ENCODE data around the gene ITPRIPL2. TPM values are rescaled to one million over a fixed set of nuclear protein-coding genes. Genes with fewer than 3 reads are reported as not detected.

The ITPRIPL2 gene
- total RNA-seq, 1 experiment from 2014 or later, result 67.9 TPM

DNA sequence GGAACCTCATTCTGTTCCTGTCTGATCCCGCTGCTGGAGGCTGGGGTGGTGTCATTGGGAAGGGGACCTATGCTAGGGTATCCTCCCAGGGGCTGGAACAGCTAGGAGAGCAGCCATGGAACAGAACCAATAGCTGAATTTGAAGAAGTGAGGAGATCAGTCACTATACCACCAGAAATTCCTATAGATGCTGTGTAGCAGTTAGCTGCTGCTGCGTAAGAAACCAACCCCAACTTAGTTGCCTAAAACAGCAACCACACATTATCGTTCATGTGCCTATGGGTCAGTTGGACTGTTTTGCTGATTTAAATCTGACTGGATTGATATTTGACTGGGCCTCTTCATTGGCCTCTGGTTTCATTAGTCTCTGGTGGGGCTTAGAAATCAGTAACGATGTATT lies 33.9 kb downstream of the ITPRIPL2 start:
- H3K4me2 ChIP-seq (ENCODE audit: low read length), result no peak overlapping the region
- intact Hi-C loops (cut with micrococcal nuclease), result no loop called here
- POLR2A ChIA-PET, result no interaction called here

More for the DNA sequence above, 33.9 kb downstream of the ITPRIPL2 start:
- Histone ChIP-seq H2AFZ (ENCODE audit: low read depth, low read length, poor library complexity, severe bottlenecking) (no peak overlapping the region), H3K9ac (ENCODE audit: low read length) (no peak overlapping the region), H3K9me2 (ENCODE audit: insufficient read depth) (no peaks in the 10 kb centered on the region), H3K4me3 (replicated peaks in 1 of 2; ENCODE audit: low read depth in 1 of 2, low read length in 2 of 2) (no peak overlapping the region), H3K79me2 (ENCODE audit: insufficient read depth, low read length) (no peaks in the 10 kb centered on the region), H3K4me1 (ENCODE audit: control insufficient read depth in 1 of 2, insufficient read depth in 2 of 2, low read length in 2 of 2) (no peaks in the 10 kb centered on the region), H3K27ac (ENCODE audit: low read depth, low read length) (no peak overlapping the region), H3K27me3 (ENCODE audit: insufficient read depth, low read length) (no peaks in the 10 kb centered on the region), H4K20me1 (ENCODE audit: insufficient read depth) (no peaks in the 10 kb centered on the region), H3K9me3 (ENCODE audit: control insufficient read depth in 1 of 2, insufficient read depth in 1 of 2, low read depth in 1 of 2, low read length in 2 of 2) (no peaks in the 10 kb centered on the region), H3K36me3 (ENCODE audit: control insufficient read depth in 1 of 2, insufficient read depth in 2 of 2, low read length in 2 of 2) (no peaks in the 10 kb centered on the region)
- ChIA-PET RAD21 (ENCODE audit: low non-redundant PET in 1 of 2, low total read pairs in 2 of 2, uncharacterized antibody in 2 of 2, unreplicated experiment in 2 of 2) (no interaction called here), CTCF (no interaction called here)
- ATAC-seq, result no peak
- no peak for DNase-seq (ENCODE audit: low read depth, low spot score)
- TF ChIP-seq SP1 (IDR thresholded peaks at IDR 0.05; ENCODE audit: low read depth), result no peak
- no peak for TF ChIP-seq SRF (IDR thresholded peaks at IDR 0.05; ENCODE audit: low read depth)
- TF ChIP-seq ZFX (IDR thresholded peaks at IDR 0.05), result no peak
- no peak for TF ChIP-seq EGR1 (IDR thresholded peaks at IDR 0.05; ENCODE audit: low read depth)
- TF ChIP-seq CBX3 (IDR thresholded peaks at IDR 0.05; ENCODE audit: low read depth), result no peak
- TF ChIP-seq YY1 (IDR thresholded peaks at IDR 0.05; ENCODE audit: extremely low read depth, insufficient replicate concordance, low read depth, low read length), result no peak
- TF ChIP-seq, protein P1, sequence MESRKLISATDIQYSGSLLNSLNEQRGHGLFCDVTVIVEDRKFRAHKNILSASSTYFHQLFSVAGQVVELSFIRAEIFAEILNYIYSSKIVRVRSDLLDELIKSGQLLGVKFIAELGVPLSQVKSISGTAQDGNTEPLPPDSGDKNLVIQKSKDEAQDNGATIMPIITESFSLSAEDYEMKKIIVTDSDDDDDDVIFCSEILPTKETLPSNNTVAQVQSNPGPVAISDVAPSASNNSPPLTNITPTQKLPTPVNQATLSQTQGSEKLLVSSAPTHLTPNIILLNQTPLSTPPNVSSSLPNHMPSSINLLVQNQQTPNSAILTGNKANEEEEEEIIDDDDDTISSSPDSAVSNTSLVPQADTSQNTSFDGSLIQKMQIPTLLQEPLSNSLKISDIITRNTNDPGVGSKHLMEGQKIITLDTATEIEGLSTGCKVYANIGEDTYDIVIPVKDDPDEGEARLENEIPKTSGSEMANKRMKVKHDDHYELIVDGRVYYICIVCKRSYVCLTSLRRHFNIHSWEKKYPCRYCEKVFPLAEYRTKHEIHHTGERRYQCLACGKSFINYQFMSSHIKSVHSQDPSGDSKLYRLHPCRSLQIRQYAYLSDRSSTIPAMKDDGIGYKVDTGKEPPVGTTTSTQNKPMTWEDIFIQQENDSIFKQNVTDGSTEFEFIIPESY (IDR thresholded peaks at IDR 0.05; ENCODE audit: extremely low read depth, insufficient replicate concordance, low read length), result no peak
- no peak for TF ChIP-seq RAD21 (IDR thresholded peaks at IDR 0.05; ENCODE audit: low read depth)
- TF ChIP-seq POLR2A (IDR thresholded peaks at IDR 0.05; ENCODE audit: borderline replicate concordance, extremely low read depth, insufficient read depth, insufficient read length), result no peak
- TF ChIP-seq SIN3A (IDR thresholded peaks at IDR 0.05; ENCODE audit: low read depth), result no peak
- TF ChIP-seq ZNF274 (IDR thresholded peaks at IDR 0.05; ENCODE audit: low read depth, low read length), result no peak
- TF ChIP-seq, protein P2, sequence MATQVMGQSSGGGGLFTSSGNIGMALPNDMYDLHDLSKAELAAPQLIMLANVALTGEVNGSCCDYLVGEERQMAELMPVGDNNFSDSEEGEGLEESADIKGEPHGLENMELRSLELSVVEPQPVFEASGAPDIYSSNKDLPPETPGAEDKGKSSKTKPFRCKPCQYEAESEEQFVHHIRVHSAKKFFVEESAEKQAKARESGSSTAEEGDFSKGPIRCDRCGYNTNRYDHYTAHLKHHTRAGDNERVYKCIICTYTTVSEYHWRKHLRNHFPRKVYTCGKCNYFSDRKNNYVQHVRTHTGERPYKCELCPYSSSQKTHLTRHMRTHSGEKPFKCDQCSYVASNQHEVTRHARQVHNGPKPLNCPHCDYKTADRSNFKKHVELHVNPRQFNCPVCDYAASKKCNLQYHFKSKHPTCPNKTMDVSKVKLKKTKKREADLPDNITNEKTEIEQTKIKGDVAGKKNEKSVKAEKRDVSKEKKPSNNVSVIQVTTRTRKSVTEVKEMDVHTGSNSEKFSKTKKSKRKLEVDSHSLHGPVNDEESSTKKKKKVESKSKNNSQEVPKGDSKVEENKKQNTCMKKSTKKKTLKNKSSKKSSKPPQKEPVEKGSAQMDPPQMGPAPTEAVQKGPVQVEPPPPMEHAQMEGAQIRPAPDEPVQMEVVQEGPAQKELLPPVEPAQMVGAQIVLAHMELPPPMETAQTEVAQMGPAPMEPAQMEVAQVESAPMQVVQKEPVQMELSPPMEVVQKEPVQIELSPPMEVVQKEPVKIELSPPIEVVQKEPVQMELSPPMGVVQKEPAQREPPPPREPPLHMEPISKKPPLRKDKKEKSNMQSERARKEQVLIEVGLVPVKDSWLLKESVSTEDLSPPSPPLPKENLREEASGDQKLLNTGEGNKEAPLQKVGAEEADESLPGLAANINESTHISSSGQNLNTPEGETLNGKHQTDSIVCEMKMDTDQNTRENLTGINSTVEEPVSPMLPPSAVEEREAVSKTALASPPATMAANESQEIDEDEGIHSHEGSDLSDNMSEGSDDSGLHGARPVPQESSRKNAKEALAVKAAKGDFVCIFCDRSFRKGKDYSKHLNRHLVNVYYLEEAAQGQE (IDR thresholded peaks at IDR 0.05; ENCODE audit: low read depth), result no peak
- no peak for TF ChIP-seq TCF7L2 (IDR thresholded peaks at IDR 0.05; ENCODE audit: borderline replicate concordance, extremely low read depth, insufficient read depth, insufficient read length)
- TF ChIP-seq EZH2phosphoT487 (IDR thresholded peaks at IDR 0.05; ENCODE audit: borderline replicate concordance), result no peak
- no peak for TF ChIP-seq POLR2AphosphoS5 (IDR thresholded peaks at IDR 0.05; ENCODE audit: low read depth, low read length)
- TF ChIP-seq CEBPB (IDR thresholded peaks at IDR 0.05; ENCODE audit: low read depth), result no peak
- no TSS peak for BruUV-seq (replicated peaks)

Measured in HCT116 (cell line).